HG03108 (cell line): Measurements from ENCODE around the gene SLC7A6.

Source experiments
- ATAC-seq: cut with Tn5 transposase; IDR thresholded peaks from one replicate; pipeline ENCODE4 v1.9.1; 2021; ENCODE audit warnings: moderate library complexity; ENCODE audit not compliant: unreplicated experiment

SLC7A6 gene

GRCh38 chr16:68253721-68254120, 10.6 kb upstream of the SLC7A6 start:
- ATAC-seq: no peak

DNA sequence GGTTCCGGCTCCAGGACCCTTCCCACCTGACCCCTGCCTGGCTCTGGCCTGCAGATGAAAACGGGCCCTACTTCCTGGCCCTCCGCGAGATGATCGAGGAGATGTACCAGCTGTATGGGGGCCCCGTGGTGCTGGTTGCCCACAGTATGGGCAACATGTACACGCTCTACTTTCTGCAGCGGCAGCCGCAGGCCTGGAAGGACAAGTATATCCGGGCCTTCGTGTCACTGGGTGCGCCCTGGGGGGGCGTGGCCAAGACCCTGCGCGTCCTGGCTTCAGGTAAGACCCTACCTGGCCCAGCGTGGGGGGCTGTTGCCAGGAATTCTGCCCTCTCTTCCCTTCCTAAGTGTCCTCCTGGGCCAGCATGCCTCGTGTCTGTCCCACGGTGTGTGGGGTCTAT, 8.6 kb upstream of the SLC7A6 start:
- no peak for ATAC-seq

GRCh38 chr16:68257251-68257905, 6.9 kb upstream of the SLC7A6 start:
- peak; percentile 50 for ATAC-seq

DNA sequence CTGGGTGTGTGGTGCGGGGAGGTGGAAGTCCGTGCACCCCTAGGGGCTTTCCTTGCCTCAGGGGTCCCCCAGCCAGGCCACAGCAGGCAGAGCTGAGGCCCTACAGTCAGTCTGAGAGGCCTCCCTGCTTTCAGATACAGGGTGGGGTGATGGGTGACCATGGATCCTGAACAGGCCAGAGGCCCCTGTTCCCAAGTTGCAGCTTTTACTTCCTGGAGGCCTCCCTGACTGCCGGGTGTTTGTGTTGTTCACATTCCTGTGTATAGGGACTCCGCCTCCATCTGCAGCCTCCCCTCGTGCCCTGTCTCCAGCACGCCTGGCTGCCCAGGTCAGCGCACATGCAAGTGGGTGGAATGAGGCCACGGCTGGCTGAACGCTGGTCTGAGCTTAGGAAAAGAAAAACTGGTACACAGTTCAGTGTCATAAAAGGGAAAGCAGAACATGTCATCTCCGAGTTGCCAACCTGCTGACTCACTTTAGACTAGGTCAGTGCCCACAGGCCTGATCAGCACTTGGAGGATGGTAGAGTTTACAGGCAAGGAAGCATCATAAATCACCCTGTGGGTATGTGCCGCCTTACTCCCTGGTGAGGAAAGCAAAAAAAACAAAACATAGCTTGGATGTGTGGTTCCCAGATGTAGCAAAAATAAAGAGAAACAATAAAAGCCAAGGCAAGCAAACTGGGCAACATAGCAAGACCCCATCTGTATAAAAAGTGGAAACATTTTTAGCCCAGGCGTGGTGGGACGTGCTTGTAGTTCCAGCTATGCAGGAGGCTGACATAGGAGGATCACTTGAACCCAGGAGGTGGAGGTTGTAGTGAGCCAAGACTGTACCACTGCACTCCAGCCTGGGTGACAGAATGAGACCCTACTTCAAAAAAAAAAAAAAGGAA, 6.2 kb upstream of the SLC7A6 start:
- ATAC-seq: no peak

DNA sequence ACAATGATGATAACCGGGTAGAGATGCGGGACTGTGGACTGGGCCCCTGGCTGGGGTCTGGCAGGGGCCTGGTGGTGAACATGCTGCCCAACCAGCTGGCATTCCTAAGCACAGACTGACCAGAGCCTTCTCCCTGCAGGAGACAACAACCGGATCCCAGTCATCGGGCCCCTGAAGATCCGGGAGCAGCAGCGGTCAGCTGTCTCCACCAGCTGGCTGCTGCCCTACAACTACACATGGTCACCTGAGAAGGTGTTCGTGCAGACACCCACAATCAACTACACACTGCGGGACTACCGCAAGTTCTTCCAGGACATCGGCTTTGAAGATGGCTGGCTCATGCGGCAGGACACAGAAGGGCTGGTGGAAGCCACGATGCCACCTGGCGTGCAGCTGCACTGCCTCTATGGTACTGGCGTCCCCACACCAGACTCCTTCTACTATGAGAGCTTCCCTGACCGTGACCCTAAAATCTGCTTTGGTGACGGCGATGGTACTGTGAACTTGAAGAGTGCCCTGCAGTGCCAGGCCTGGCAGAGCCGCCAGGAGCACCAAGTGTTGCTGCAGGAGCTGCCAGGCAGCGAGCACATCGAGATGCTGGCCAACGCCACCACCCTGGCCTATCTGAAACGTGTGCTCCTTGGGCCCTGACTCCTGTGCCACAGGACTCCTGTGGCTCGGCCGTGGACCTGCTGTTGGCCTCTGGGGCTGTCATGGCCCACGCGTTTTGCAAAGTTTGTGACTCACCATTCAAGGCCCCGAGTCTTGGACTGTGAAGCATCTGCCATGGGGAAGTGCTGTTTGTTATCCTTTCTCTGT, 5.1 kb upstream of the SLC7A6 start:
- no peak for ATAC-seq

DNA sequence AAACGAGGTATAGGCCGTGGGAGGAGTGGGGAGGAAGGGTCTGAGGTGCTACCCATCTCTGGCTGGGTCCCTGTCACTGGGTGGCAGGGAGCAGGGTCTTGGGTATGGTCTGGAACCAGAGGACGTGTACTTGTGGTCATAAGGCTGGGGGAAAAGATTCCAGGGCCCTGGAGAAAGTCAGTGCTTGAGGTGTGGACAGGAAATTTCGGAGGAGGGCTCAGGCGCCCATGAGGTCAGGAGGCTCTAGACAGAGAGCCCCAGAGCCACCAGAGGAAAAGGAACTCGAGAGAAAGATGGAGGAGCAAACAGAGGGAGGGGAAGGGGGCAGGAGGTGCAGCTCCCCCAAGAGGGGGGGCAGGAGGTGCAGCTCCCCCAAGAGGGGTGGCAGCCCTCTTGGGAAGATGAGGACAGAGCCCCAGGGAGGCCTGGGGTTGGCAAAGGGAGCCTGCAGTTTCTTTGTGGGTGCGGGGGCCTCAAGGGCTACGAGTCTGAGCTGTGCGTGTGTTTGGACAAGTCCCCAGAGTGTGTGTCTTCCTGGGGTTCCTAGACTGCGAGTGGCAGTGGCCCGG, 683 bp upstream of the SLC7A6 start:
- ATAC-seq: no peak

GRCh38 chr16:68265078-68265920, 973 bp downstream of the SLC7A6 start:
- ATAC-seq: no peak

- ATAC-seq: no peak
These were observed 3.5 kb downstream of the SLC7A6 start for GRCh38 chr16:68267612-68268405.

- ATAC-seq: no peak
These were observed 5.5 kb downstream of the SLC7A6 start for GRCh38 chr16:68269793-68270192.

GRCh38 chr16:68270353-68270752, 6.0 kb downstream of the SLC7A6 start:
- ATAC-seq: no peak

DNA sequence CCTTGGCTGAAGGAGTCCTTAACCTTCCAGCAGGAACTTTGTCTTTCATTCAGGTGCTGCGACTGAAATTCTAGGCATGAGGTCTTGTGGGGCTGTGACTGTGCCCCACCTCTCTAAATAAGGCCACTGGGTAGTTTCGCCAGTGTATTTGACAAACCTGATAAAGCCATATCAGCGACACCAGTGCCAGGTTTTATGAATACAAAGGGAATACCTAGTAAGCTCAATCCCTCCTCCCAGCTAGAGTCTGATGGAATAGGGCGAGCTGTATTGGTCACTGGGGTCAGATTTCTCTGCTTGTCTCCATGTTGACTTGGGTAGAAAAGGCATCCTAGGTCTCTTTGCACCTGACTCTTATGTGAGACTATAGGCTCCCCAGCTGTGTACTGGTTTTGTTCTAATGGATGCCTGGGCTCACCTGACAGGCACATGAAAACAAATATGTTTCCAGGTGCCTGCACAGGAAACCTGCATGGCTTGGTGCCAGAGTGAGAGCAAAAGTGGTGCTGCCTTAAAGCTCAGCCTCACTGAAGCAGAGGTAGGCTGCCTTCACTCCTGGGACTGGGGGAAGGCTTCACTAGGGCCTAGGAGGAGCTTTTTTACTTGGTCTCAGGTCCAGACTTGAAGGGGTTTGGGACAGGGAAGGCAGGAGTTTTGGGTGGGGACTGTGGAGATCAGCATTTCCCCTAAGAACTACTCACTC, 8.3 kb downstream of the SLC7A6 start:
- ATAC-seq: no peak

DNA sequence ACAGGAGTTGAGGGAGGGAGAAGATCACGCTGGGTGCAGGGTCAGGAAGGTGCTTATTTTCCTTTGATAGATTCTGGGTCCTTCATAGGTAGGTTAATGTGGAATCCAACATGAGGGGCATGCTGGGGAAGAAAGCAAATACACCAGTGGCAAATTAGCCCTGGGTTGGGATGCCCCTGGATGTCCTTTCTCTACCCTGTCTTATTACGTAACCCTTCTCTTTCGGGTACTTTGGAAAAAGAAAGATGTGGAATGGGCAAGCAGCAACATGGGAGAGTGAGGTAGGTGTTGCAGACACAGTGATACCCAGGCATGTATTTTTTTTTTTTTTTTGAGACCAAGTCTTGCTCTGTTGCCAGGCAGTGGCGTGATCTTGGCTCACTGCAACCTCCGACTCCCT, 9.1 kb downstream of the SLC7A6 start:
- no peak for ATAC-seq

DNA sequence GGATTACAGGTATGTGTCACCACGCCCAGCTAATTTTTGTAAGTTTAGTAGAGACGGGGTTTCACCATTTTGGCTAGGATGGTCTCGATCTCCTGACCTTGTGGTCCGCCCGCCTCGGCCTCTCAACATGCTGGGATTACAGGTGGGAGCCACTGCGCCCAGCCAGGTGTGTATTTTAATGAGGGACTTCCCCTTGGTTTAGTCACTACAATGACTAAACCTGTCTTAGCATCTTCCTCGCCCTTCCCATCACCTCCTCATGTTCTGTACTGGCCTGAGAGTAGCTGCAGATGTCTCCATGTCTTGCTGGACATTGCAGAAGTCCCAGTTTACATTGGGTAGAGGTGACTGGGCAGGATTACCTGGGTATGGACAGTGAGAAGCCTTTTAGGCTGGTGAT, 9.6 kb downstream of the SLC7A6 start:
- no peak for ATAC-seq

GRCh38 chr16:68274441-68274840, 10.1 kb downstream of the SLC7A6 start:
- ATAC-seq: no peak

DNA sequence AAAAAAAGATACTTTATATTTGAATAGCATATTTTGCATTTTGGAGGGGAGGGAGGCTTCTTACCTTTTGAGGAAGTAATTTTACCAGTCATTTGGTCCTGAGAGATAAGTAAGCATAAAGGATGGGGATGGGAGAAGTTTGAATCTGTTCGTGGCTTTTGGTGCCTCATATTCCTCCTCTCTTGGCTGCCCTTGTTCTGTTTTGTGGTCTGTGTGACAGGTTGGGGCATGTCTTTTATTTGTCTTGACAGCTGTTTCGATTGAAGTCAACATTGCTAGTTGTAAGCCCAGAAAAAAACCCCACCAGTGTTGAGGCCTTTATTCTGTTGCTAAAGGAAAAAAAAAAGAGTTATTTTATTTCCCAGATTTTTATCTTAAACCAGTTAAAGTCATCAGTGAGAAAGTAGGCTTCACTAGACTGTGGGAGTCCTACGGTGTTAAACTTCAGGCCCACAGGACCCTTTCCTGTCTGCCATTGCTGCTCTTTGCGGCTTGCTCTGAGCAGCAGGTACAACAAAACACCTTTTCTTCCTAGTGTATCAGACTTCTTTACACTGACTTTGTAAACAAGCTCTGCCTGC, 11.4 kb downstream of the SLC7A6 start:
- peak; percentile 54 for ATAC-seq

DNA sequence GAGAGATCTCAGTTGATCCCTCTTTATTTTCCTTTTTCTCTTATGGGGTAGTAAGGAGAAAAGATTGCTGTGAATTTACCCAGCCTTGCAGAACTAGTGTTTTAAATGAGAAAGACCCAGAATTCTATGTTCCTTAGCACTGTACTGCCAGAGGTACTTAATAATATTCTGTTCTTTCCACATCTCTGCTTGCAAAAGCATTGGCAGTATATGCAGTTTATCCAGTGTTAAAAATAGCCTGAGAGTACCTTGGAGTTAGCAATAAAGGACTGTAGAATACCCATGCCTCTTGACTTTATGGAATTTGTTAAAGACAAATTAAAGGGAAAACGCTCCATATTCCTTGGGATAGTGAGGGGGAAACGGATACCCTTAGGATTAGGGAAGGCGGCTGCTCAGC, 11.9 kb downstream of the SLC7A6 start:
- no peak for ATAC-seq

- no peak for ATAC-seq
These were observed 15.6 kb downstream of the SLC7A6 start for GRCh38 chr16:68279726-68280558.
